ENCODE measurements around the gene TMEM39B.
"Not testable (repeated sequence)": the region's sequence is repeated elsewhere in the genome, so short reads cannot be mapped to it uniquely, and the experiment has no call there.

Gene TMEM39B

DNA sequence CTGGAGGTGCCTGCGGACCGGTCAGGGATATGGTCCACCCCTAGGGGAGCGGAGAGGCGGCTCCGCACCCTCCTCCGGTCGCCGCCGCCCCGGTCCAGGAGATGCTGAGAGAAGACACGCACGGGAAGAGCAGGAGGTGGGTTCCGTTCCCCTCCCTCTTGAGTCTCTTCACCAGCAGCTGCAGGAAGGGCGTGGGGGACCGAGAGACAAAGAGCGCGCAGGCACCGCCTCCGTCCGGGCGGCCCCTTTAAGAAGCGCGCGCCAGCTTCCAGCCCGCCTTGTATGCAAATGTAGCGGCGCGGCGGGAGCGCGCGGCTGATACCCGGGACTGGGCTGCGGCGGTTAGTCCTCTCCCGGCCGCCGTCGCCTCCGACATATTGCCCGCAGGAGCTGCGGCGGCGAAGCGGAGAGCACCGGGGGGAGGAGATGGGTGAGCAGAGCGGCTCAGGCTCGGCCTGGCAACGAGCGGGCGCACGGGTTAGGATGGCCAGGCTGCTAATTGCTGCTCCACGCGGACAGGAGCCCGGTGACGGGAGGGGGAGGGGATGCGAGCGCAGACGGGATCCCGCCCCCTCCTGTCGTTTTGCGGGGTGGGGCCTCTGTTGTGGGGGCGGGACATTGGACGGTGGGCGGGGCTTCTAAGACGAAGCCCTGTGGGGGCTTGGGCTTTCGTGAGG, at the start of gene TMEM39B:
Gene TMEM39B, plus strand, starts transcription at position 318 of the 677 bp plus-strand sequence. Its CDS starts 109 bp downstream, at position 427.
- peak; percentile 83 for DNase-seq (ENCODE audit: low spot score)

DNA sequence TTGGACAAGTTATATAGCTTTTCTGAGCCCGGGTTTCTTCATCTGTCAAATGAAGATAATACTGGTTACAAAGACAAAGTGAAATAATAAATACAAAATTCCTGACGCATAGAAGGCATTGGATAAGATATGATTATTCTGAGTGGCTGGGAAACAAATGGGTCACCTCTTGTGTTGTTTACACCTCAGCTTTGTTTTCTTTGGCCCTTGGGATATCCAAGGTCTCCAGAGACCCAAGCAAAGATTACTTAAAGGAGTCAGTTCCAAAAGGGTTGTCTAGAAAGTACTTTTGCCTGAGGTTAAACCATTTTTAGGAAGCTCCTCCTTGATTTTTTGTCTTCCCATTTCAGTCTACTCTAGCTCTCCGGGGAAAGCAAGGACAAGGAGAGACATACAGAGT, 49.4 kb upstream of the TMEM39B start:
- DNase-seq (ENCODE audit: low spot score): no peak

DNA sequence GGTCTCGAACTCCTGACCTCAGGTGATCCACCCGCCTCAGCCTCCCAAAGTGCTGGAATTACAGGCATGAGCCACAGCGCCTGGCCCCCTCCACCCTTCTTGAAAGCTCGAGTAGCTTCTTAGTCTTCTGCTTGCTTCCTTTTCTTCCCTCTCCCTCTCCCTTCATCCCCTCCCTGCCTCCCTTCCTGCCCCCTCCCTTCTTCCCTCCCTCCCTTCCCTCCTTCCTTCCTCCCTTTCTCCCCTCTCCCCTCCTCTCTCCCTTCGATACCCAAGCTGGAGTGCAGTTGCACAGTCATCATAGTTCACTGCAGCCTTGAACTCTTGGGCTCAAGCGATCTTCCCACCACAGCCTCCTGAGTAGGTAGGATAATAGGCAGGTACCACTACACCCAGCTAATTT, 47.2 kb upstream of the TMEM39B start:
- DNase-seq (ENCODE audit: low spot score): no peak

DNA sequence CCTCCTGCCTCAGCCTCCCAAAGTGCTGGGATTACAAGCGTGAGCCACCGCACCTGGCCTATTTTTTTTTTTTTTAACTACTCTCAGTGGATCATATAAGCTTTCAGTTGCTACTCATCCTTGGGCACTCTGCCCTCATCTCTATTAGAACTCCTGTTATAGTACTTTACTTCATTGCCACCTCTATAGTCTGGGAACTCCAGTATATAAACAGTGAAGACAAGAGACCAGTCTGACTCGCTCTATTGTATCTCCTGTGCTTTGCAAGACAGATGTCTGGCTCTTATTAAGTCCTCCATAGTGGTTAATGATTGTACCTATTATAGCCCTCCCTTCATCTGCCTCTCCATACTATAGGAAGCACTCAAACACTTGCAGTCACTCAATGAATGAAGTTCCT, 44.0 kb upstream of the TMEM39B start:
- no peak for DNase-seq (ENCODE audit: low spot score)

DNA sequence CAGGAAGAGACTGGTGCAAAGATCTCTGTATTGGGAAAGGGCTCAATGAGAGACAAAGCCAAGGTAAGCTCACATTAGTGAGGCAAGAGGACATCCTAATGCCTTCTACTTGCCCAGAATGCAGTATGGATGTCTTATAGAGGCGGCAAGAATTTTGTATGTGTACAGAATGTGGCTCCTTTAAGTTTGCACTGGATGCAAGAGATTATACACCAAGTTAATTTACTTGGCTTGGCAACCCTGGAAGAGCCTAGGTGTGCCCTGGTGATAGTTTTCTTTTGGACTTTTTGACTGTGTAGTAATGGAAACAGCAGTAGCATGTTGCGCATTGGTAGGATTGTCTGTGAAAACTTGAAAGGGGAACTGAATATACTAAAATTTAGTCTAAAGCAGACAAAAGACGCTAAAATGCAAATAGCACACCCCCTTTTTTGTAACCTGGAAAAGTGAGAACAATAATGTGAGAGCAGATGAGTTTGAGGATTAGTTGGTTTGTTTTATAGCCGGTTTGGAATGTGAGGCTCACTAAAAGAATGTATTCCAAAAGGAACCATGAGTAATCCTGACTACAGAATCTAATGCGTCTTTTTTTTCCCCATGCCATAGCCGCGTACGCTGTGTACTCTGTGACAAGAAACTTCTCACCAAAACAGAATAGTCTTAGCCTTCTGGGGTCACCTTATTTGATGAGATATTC, 41.0 kb upstream of the TMEM39B start:
- no peak for DNase-seq (ENCODE audit: low spot score)

DNA sequence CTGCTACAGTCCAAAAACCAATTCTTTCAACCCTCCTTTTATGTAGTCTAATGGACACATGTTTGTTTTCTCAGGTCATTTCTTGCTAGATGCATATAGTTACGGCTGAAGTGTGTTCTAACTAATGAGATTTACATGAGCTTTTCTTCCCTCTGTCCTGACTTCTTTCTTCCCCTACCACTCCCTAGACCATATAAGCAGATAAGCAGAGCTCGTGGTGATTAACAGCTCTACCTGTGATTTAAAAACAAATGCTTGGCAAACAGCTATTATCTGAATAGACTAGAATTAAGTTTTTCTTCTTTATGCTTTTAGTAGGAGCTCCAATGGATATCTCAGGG, 40.5 kb upstream of the TMEM39B start:
- DNase-seq (ENCODE audit: low spot score): no peak

DNA sequence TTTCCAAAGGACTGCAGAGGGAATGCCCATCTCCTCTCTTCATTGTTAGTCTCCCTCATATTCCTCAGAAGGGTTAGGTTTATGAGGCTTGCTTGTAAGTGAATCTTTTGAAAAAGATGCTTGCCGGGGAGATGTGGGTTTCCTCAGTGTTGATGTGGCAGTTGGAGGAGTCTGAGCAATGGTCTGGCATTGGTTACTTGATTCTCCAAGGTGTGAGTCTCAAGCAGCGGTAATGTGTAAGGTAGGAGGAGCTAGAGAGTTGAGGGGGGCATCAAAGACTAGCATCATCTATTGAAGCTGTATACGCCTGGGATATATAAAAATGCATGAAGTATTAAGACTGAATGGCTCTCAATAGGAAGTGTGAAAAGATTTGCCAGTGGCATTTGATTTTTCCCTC, 37.6 kb upstream of the TMEM39B start:
- DNase-seq (ENCODE audit: low spot score): no peak

DNA sequence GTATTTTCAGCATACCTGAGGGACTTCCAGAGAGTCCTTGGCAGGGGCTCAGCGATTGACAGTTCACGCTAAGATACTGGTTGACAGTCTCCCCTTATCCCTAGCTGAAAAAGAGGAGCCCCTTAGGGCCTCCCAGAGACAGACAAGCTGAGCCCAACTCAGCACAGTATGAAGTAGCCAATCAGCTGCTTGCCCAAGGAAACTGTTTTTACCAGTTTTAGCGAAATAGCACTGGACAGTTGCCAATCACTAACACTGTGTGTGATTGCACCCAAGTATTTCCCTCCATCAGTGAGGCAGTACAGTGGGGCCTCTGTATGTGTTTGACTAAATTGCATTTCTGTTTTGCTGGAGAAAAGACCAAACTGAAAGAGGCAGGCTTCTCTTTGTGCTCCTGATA, 32.0 kb upstream of the TMEM39B start:
- no peak for DNase-seq (ENCODE audit: low spot score)

DNA sequence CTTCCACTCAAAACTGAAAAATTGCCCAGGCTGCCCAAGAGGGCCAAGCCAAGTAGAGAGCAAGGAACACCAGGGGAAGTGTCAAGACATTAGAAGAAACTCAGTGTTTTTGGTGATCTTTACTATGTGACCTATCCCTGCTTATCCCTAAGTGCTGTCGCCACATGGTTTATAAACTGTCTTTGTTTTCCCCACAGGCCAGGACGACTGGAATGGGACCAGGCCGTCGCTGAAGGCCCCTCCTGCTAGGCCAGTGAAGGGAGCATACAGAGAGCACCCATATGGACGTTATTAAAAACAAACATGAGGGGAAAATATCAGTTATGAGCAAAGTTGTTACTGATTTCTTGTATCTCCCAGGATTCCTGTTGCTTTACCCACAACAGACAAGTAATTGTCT, 30.4 kb upstream of the TMEM39B start:
- DNase-seq (ENCODE audit: low spot score): no peak

DNA sequence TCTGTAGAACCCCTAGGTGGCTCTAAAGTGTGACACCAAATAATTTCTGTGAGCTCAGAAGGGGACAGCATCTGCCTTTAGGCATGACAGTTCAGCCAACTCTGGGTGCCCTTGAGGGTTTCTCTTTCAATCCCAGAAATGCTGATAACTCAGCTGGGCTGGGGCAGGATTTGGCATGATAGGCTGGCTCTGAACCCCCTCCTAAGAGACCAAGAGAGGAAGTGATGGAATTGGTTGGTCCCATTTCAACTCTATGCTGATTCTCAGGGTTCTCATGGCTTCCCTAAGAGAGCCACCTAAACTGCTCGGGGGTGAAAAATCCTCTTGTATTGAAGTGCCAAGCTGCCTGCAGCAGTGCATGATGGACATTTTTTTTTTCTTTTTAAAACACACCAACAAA, 28.5 kb upstream of the TMEM39B start:
- DNase-seq (ENCODE audit: low spot score): no peak

DNA sequence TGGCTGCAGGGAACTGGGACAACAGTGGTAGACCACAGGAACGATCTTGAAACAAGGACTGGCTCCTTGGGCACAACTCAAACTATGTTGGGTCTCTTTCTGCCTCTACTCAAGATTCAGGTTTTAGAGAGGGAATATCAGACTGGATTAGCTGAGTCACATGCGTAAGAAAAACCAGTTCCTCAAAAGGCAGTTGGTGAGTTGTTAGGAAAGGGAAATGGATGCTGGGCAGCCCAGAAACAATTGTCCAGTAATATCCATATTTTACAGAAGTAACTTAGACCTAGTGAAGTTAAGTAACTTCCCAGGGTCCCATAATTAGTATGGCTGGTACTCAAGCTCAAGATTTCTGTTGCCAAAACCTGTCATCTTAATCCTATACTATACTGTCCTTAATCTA, 27.0 kb upstream of the TMEM39B start:
- DNase-seq (ENCODE audit: low spot score): no peak

DNA sequence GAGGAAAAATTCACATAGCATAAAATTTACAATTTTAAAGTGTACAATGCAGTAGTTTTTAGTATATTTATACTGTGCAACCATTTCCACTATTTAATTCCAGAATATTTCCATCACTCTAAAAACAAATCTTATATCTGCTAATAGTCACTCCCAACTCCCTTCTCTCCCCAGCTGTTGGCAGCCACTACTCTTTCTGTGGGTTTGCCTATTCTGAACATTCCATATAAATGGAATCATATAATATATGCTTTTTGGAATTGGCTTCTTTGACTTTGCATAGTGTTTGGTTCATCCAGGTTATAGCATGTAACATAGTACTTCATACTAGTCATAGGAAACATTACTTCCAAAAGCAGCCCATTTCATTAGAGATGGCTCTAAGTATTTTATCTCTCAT, 25.0 kb upstream of the TMEM39B start:
- DNase-seq (ENCODE audit: low spot score): no peak

DNA sequence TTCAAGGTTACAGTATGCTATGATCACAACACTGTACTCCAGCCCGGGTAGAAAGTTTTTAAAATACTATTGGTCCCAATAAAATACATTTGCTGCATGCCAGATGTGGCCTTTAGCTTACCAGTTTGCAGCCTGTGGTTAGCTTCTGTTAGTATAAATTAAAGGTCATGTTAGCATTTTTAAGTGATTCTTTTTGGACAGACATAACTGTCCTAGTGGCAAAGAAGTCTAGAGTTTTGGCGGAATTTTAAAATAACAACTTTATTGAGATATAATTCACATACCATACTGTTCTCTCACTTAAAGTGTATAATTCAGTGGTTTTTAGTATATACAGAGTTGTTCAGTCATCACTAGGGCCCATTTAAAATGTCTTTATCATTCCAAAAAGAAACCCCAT, 24.3 kb upstream of the TMEM39B start:
- no peak for DNase-seq (ENCODE audit: low spot score)

DNA sequence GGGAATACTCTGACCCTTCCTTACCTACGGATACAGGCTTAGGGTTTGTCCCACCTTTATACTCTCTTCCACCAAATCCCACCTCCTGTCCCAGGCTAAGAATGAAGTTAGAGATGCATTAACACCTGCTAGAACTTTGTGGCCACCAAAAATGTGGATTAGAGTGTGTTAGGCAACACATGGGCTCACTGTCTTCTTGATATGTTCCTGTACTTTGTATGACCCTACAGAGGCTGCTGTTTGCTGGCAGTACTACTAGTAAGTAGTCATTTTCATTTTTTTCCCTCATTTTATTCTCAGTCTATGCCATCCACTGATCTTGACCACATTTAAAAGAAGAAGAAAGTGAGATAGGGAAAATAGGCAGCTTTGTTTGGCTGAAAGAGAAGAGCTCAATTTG, 21.0 kb upstream of the TMEM39B start:
- no peak for DNase-seq (ENCODE audit: low spot score)

DNA sequence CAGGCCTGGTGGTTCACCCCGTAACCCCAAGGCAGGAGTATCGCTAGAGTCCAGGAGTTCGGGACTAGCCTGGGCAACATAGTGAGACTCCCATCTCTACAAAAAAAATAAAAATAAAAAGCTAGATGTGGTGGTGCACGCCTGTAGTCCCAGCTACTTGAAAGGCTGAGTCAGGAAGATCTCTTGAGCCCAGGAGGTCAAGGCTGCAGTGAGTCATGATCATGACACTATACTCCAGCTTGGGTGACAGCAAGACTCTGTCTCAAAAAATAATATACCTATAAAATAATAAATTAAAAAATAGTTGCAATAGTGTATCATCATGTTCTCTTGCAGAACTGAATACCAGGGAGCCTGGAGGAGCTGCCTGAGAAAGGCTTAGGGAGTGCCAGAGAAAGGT, 19.9 kb upstream of the TMEM39B start:
- DNase-seq (ENCODE audit: low spot score): no peak

DNA sequence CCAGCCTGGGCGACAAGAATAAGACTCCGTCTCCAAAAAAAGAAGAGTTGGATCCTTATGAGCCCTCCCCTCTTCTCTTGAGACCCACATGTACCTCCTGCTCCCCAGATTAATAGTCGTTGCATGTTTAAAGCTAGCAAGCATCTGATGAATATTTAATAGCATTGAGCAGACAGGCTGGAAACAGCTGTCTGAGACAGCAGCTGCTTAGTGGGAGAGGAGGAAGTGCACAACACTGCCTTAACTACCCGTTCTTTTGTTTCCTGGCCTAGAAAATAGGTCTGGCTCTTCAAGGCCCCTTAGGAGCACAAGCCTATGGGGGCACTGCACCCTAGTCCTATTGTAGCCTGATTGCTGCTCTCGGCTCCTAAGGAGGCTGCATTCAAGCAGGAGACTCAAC, 17.3 kb upstream of the TMEM39B start:
- no peak for DNase-seq (ENCODE audit: low spot score)

DNA sequence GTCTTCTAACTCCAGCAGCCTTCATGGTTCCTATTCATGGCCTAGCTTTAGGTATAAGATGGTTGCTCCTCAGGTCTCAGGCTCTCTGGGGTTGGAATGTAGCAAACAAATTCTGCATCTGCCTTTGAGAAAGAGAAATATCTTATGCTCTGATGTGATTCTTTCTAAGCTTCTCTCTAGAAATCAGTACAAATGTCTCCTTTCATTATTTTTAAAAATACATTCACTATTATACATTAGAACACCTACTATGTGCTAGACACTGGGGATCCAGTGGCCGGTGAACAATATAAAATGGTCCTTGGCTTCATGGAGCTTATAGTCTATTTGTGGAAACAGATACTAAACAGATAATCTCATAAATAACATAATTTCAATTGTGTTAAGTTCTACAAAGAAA, 16.1 kb upstream of the TMEM39B start:
- no peak for DNase-seq (ENCODE audit: low spot score)

DNA sequence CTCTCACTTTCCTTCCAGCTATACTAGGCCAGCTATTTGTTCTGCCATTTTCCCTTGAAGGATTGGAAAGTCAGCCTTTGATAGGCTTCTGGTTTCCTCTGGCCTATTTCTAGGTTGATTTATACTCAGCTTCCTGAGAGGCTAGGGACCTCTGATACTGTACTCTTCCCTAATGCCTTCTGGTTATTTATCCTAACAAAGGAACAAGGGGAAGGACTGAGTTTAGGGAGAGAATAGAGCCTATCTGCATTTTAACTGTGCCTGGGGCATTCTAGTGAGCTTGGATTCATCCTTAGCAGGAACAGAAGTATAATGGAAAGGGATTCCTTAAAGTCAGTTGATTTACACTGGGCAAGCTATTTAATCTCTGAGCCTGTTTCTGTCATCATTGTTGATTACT, 11.8 kb upstream of the TMEM39B start:
- DNase-seq (ENCODE audit: low spot score): no peak

DNA sequence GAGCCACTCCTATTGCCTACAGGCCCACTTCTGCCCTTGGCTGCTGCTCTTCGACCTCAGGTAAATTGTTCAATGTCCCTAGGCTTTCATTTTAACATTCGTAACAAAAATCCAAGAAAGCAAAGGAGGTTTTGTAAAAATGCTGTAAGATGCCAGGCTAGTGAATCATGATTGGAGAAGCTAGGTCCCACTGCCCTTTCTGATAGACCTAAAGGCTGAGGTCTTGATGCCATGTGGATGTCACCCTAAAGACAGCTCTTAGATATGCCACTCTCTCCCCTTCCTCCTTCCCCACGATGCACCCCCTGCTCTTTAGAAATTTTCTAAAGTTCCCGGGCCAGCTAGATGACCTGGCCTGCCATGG, 9.9 kb upstream of the TMEM39B start:
- DNase-seq (ENCODE audit: low spot score): no peak

DNA sequence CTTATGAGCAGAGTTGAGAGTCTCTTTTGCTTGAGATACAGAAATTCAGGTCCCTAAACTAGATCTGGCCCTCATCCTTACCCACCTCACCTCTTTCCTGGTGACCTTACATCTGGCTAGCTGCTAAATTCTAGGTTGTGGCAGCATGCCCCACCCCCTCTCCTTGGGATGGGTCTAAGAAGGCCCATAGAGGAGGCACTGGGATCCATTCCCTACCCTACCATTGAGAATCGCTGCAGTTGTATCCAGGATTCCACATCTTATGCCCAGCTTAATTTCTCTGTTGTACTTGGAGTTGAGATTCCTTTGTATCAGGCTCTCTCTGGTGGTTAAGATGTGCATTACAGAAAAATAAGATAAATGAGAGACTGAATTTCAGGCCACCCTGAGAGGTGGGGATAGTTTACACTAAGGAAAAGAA, 9.5 kb upstream of the TMEM39B start:
- peak; percentile 26 for DNase-seq (ENCODE audit: low spot score)

DNA sequence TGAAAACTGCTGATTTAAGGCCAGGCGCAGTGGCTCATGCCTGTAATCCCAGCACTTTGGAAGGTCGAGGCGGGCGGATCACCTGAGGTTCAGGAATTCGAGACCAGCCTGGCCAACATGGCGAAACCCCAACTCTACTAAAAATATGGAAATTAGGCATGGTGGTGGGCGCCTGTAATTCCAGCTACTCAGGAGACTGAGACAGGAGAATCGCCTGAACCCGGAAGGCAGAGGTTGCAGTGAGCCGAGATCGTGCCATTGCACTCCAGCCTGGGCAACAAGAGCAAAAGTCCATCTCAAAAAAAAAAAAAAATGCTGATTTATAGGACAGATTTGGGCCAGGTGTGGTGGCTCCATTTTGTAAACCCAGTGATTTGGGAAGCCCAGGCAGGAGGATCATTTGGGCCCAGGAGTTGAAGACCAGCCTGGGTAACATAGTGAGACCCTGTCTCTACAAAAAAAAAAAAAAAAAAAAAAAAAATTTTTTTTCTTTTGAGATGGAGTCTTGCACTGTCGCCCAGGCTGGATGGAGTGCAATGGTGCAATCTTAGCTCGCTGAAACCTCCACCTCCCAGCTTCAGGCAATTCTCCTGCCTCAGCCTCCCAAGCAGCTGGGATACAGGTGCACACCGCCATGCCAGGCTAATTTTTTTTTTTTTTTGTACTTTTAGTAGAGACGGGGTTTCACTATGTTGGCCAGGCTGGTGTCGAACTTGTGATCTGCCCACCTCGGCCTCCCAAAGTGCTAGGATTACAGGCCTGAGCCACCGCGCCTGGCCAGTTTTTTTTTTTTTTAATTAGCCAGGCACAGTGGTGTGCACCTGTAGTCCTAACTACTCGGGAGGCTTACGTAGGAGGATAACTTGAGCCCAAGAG, 6.9 kb upstream of the TMEM39B start:
- not testable (repeated sequence) for DNase-seq (ENCODE audit: low spot score)

DNA sequence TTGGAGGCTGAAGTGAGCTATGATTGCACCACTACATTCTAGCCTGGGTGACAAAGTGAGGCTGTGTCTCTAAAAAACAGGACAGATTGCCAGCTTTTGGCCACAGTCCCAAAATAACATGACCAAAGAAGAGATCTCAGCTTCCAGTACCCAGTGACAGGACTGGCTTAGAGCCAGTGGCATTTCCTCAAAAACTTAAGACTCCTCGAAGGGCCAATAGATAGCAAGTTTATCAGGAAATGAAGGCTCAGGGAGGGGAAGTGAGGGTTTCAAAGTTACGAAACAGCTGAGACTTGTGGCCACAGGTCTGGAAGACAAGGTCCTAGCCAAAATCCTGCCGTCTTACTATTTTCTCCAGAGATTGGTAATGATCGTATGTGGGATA, 6.3 kb upstream of the TMEM39B start:
- no peak for DNase-seq (ENCODE audit: low spot score)

DNA sequence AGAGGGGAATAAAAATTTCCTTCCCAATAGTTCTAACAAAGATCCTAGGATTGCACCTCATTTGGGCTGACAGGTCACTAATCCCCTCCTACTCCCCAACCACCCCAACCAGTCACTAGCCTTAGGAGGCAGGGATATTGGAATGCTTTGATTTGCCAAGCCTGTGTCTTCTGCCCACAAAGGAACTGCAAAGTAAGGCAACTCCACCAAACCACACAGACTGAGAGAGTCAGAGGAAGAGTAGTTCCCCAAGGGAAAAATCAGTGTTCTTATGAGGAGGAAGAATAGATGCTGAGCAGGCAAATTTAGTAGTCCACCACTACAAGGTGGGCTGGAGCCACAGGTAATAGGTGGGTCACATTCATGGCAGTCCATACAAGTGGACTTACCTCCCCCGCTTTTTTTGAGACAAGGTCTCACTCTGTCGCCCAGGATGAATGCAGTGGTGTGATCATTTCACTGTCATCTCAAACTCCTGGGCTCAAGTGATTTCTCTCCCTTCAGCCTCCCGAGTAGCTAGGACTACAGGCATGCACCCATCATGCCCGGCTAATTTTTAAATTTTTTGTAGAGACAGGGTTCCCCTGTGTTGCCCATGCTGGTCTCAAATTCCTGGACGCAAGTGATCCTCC, 3.7 kb upstream of the TMEM39B start:
- no peak for DNase-seq (ENCODE audit: low spot score)

Measured in HuH-7.5 (cell line).